Adipocyte (in vitro differentiated cells): ENCODE measurements around the gene DGKI.

Experiments
- DNase-seq: peaks from one replicate; pipeline ENCODE4 v3.0.0-alpha.2; 2015; ENCODE audit warnings: low read depth
- H3K27me3 ChIP-seq: replicated peaks from 2 replicates; pipeline ENCODE4 v1.7.0; 2013; ENCODE audit warnings: mild to moderate bottlenecking, low read length, moderate library complexity; ENCODE audit not compliant: control insufficient read depth, insufficient read depth
- H3K36me3 ChIP-seq: 2 replicates; pipeline ENCODE4 v1.7.0; 2013; ENCODE audit warnings: low read length, mild to moderate bottlenecking, moderate library complexity; ENCODE audit not compliant: control insufficient read depth, insufficient read depth, severe bottlenecking
- H3K4me1 ChIP-seq: 2 replicates; pipeline ENCODE4 v1.7.0; 2013; ENCODE audit warnings: mild to moderate bottlenecking, low read length, moderate library complexity; ENCODE audit not compliant: control insufficient read depth, insufficient read depth
- H3K4me3 ChIP-seq: 2 replicates; pipeline ENCODE4 v1.7.0; 2013; ENCODE audit warnings: mild to moderate bottlenecking, low read length, moderate library complexity
- H3K9ac ChIP-seq: 2 replicates; pipeline ENCODE4 v1.7.0; 2013; ENCODE audit warnings: mild to moderate bottlenecking, low read length, moderate library complexity
- H3K9me3 ChIP-seq: 2 replicates; pipeline ENCODE4 v1.7.0; 2013; ENCODE audit warnings: mild to moderate bottlenecking, low read length, moderate library complexity; ENCODE audit not compliant: control insufficient read depth

DGKI gene

GRCh38 chr7:137681657-137682562 is 164.9 kb downstream of the DGKI start:
- Histone ChIP-seq H3K9me3 (no peaks in the 10 kb centered on the region), H3K36me3 (no peaks in the 10 kb centered on the region), H3K4me3 (peak overlapping the region; percentile 54), H3K4me1 (peaks cover 46% of the 10 kb centered on the region), H3K27me3 (no peaks in the 10 kb centered on the region), H3K9ac (peak overlapping the region; percentile 80)
- DNase-seq = peak; percentile 90

- Histone ChIP-seq H3K27me3 (no peaks in the 10 kb centered on the region), H3K36me3 (no peaks in the 10 kb centered on the region), H3K9me3 (no peaks in the 10 kb centered on the region), H3K4me3 (no peak overlapping the region), H3K4me1 (peaks cover 15% of the 10 kb centered on the region), H3K9ac (no peak overlapping the region)
- no peak for DNase-seq
These were observed 172.0 kb downstream of the DGKI start for GRCh38 chr7:137674551-137675409.

GRCh38 chr7:137674048-137674447 is 172.7 kb downstream of the DGKI start:
- Histone ChIP-seq H3K9ac (no peak overlapping the region), H3K36me3 (no peaks in the 10 kb centered on the region), H3K27me3 (no peaks in the 10 kb centered on the region), H3K9me3 (no peaks in the 10 kb centered on the region), H3K4me3 (no peak overlapping the region), H3K4me1 (peaks cover 23% of the 10 kb centered on the region)
- DNase-seq = no peak

- DNase-seq = no peak
- Histone ChIP-seq H3K9ac (no peak overlapping the region), H3K27me3 (no peaks in the 10 kb centered on the region), H3K4me3 (no peak overlapping the region), H3K36me3 (no peaks in the 10 kb centered on the region), H3K9me3 (no peaks in the 10 kb centered on the region), H3K4me1 (peaks cover 43% of the 10 kb centered on the region)
These were observed 174.9 kb downstream of the DGKI start for GRCh38 chr7:137671920-137672319.

GRCh38 chr7:137670222-137671064 is 176.3 kb downstream of the DGKI start:
- H3K4me1 ChIP-seq = peaks cover 44% of the 10 kb centered on the region
- H3K9me3 ChIP-seq = no peaks in the 10 kb centered on the region
- no peak overlapping the region for H3K4me3 ChIP-seq
- no peaks in the 10 kb centered on the region for H3K36me3 ChIP-seq
- peak; percentile 49 for DNase-seq
- H3K9ac ChIP-seq = peak overlapping the region; percentile 50
- H3K27me3 ChIP-seq = no peaks in the 10 kb centered on the region

- Histone ChIP-seq H3K27me3 (no peaks in the 10 kb centered on the region), H3K9me3 (no peaks in the 10 kb centered on the region), H3K4me3 (no peak overlapping the region), H3K4me1 (peaks cover 44% of the 10 kb centered on the region), H3K9ac (peak overlapping the region; percentile 50), H3K36me3 (no peaks in the 10 kb centered on the region)
- peak; percentile 52 for DNase-seq
These were observed 177.1 kb downstream of the DGKI start for GRCh38 chr7:137669706-137670105.

GRCh38 chr7:137668404-137668803 is 178.4 kb downstream of the DGKI start:
- Histone ChIP-seq H3K9ac (peak overlapping the region; percentile 53), H3K4me3 (no peak overlapping the region), H3K27me3 (no peaks in the 10 kb centered on the region), H3K9me3 (no peaks in the 10 kb centered on the region), H3K4me1 (peaks cover 44% of the 10 kb centered on the region), H3K36me3 (no peaks in the 10 kb centered on the region)
- DNase-seq = no peak

- no peaks in the 10 kb centered on the region for H3K27me3 ChIP-seq
- peak overlapping the region; percentile 53 for H3K9ac ChIP-seq
- no peak overlapping the region for H3K4me3 ChIP-seq
- H3K36me3 ChIP-seq = no peaks in the 10 kb centered on the region
- DNase-seq = peak; percentile 81
- no peaks in the 10 kb centered on the region for H3K9me3 ChIP-seq
- peaks cover 44% of the 10 kb centered on the region for H3K4me1 ChIP-seq
These were observed 179.0 kb downstream of the DGKI start for GRCh38 chr7:137667633-137668387.

- peaks cover 29% of the 10 kb centered on the region for H3K4me1 ChIP-seq
- no peak overlapping the region for H3K9ac ChIP-seq
- no peaks in the 10 kb centered on the region for H3K36me3 ChIP-seq
- no peak overlapping the region for H3K4me3 ChIP-seq
- DNase-seq = no peak
- H3K27me3 ChIP-seq = no peaks in the 10 kb centered on the region
- H3K9me3 ChIP-seq = no peaks in the 10 kb centered on the region
These were observed 181.9 kb downstream of the DGKI start for GRCh38 chr7:137664846-137665245.

- DNase-seq = no peak
These were observed 185.1 kb downstream of the DGKI start for GRCh38 chr7:137661634-137662033.

More at GRCh38 chr7:137661634-137662033, 185.1 kb downstream of the DGKI start:
- Histone ChIP-seq H3K9ac (no peak overlapping the region), H3K4me1 (peaks cover 15% of the 10 kb centered on the region), H3K9me3 (no peaks in the 10 kb centered on the region), H3K27me3 (no peaks in the 10 kb centered on the region), H3K36me3 (no peaks in the 10 kb centered on the region), H3K4me3 (no peak overlapping the region)
